Measurements from ENCODE around the gene SLC7A5. TPM values are rescaled to one million over a fixed set of nuclear protein-coding genes. Genes with fewer than 3 reads are reported as not detected.
"Not testable (repeated sequence)": the region's sequence is repeated elsewhere in the genome, so short reads cannot be mapped to it uniquely, and the experiment has no call there.

SLC7A5 gene
- 10 to 100 TPM in 1 of 4 donors, 1 to 10 TPM in 3; 2.9 to 14.9 (median 5.2) TPM for polyA plus RNA-seq (ENCODE audit: insufficient read length in 4 of 4)

GRCh38 chr16:87869061-87869878 lies at the start of gene SLC7A5:
TSS of gene SLC7A5 (minus strand) at chr16:87869507. CDS start at chr16:87869422, 85 bp downstream.
- DNase-seq (ENCODE audit: low read depth in 4 of 4, low spot score in 2 of 4): not testable (repeated sequence)

- no peak for DNase-seq (ENCODE audit: low read depth in 4 of 4, low spot score in 2 of 4)
Observed at GRCh38 chr16:87918338-87918737, 49.0 kb upstream of the SLC7A5 start.

GRCh38 chr16:87917503-87917902 lies 48.2 kb upstream of the SLC7A5 start:
- DNase-seq (ENCODE audit: low read depth in 4 of 4, low spot score in 2 of 4): no peak

- DNase-seq (ENCODE audit: low read depth in 4 of 4, low spot score in 2 of 4): no peak
Observed at GRCh38 chr16:87914812-87915211, 45.5 kb upstream of the SLC7A5 start.

- DNase-seq (ENCODE audit: low read depth in 4 of 4, low spot score in 2 of 4): not testable (repeated sequence)
Observed at GRCh38 chr16:87914021-87914725, 44.9 kb upstream of the SLC7A5 start.

- DNase-seq (ENCODE audit: low read depth in 4 of 4, low spot score in 2 of 4): not testable (repeated sequence)
Observed at GRCh38 chr16:87912691-87913090, 43.4 kb upstream of the SLC7A5 start.

- not testable (repeated sequence) for DNase-seq (ENCODE audit: low read depth in 4 of 4, low spot score in 2 of 4)
Observed at GRCh38 chr16:87911106-87911763, 41.9 kb upstream of the SLC7A5 start.

- not testable (repeated sequence) for DNase-seq (ENCODE audit: low read depth in 4 of 4, low spot score in 2 of 4)
Observed at GRCh38 chr16:87909203-87909935, 40.1 kb upstream of the SLC7A5 start.

GRCh38 chr16:87908101-87908500 lies 38.8 kb upstream of the SLC7A5 start:
- not testable (repeated sequence) for DNase-seq (ENCODE audit: low read depth in 4 of 4, low spot score in 2 of 4)

- DNase-seq (ENCODE audit: low read depth in 4 of 4, low spot score in 2 of 4): not testable (repeated sequence)
Observed at GRCh38 chr16:87905521-87905920, 36.2 kb upstream of the SLC7A5 start.

GRCh38 chr16:87904963-87905362 lies 35.7 kb upstream of the SLC7A5 start:
- DNase-seq (ENCODE audit: low read depth in 4 of 4, low spot score in 2 of 4): not testable (repeated sequence)

GRCh38 chr16:87900489-87900888 lies 31.2 kb upstream of the SLC7A5 start:
- not testable (repeated sequence) for DNase-seq (ENCODE audit: low read depth in 4 of 4, low spot score in 2 of 4)

- no peak for DNase-seq (ENCODE audit: low read depth in 4 of 4, low spot score in 2 of 4)
Observed at GRCh38 chr16:87897521-87898505, 28.5 kb upstream of the SLC7A5 start.

GRCh38 chr16:87896924-87897520 lies 27.7 kb upstream of the SLC7A5 start:
- not testable (repeated sequence) for DNase-seq (ENCODE audit: low read depth in 4 of 4, low spot score in 2 of 4)

- not testable (repeated sequence) for DNase-seq (ENCODE audit: low read depth in 4 of 4, low spot score in 2 of 4)
Observed at GRCh38 chr16:87896176-87896890, 27.0 kb upstream of the SLC7A5 start.

- DNase-seq (ENCODE audit: low read depth in 4 of 4, low spot score in 2 of 4): no peak
Observed at GRCh38 chr16:87895641-87896141, 26.4 kb upstream of the SLC7A5 start.

- not testable (repeated sequence) for DNase-seq (ENCODE audit: low read depth in 4 of 4, low spot score in 2 of 4)
Observed at GRCh38 chr16:87894005-87894404, 24.7 kb upstream of the SLC7A5 start.

- DNase-seq (ENCODE audit: low read depth in 4 of 4, low spot score in 2 of 4): no peak
Observed at GRCh38 chr16:87891764-87892163, 22.5 kb upstream of the SLC7A5 start.

Measured in left renal cortex interstitium (tissue), 4 donors.